Measurements from ENCODE around the gene GRIP1. TPM values are rescaled to one million over a fixed set of nuclear protein-coding genes. Genes with fewer than 3 reads are reported as not detected.

GRIP1 gene
- total RNA-seq, 1 experiment from 2014 or later, result 22.5 TPM

GRCh38 chr12:66428870-66429269 is 250.0 kb downstream of the GRIP1 start (continued):
- TF ChIP-seq E2F4 (CRISPR knock-in tag; IDR thresholded peaks at IDR 0.05; ENCODE audit: borderline replicate concordance, low read depth), result no peak

GRCh38 chr12:66428261-66428660 is 250.6 kb downstream of the GRIP1 start:
- Mint-ChIP-seq H3K4me1 (peaks cover 44% of the 10 kb centered on the region), H3K4me3 (no peak overlapping the region), H3K27me3 (ENCODE audit: low read depth) (peaks cover 2% of the 10 kb centered on the region; the same call in 1 of the 2 replicates), H3K27ac (peak overlapping the region; percentile 6; the same call in 1 of the 2 replicates), H3K9me3 (peaks cover 15% of the 10 kb centered on the region), H3K36me3 (peaks cover 21% of the 10 kb centered on the region)
- no peak for DNase-seq (ENCODE audit: low spot score)
- ATAC-seq, result no peak
- POLR2A ChIA-PET, result no interaction called here
- CTCF ChIA-PET, result interaction anchor here (0.8 kb wide), 1 partner anchor 264 kb away, joined by 3 read pairs; no protein-coding TSS in a partner anchor
- TF ChIP-seq CTCF (IDR thresholded peaks at IDR 0.05) (no peak), AR (CRISPR knock-in tag; IDR thresholded peaks at IDR 0.05) (no peak), TEAD4 (CRISPR knock-in tag; IDR thresholded peaks at IDR 0.05) (no peak), ZBTB43 (CRISPR knock-in tag; IDR thresholded peaks at IDR 0.05) (no peak), CDX4 (CRISPR knock-in tag; IDR thresholded peaks at IDR 0.05; ENCODE audit: borderline replicate concordance) (no peak), PRRX2 (CRISPR knock-in tag; IDR thresholded peaks at IDR 0.05) (no peak), USF2 (CRISPR knock-in tag; IDR thresholded peaks at IDR 0.05) (no peak)

- peaks cover 2% of the 10 kb centered on the region; the same call in 1 of the 2 replicates for H3K27me3 Mint-ChIP-seq (ENCODE audit: low read depth)
Measured at GRCh38 chr12:66426696-66427095, 252.2 kb downstream of the GRIP1 start.

More at GRCh38 chr12:66426696-66427095, 252.2 kb downstream of the GRIP1 start:
- H3K9me3 Mint-ChIP-seq, result peaks cover 15% of the 10 kb centered on the region
- ChIA-PET POLR2A (interaction anchor here (0.6 kb wide), 1 partner anchor 634 kb away, joined by 4 read pairs; no protein-coding TSS in a partner anchor), CTCF (interaction anchor here (0.7 to 1.1 kb wide), 2 partner anchors 13 to 74 kb away, joined by 3 to 6 read pairs; no protein-coding TSS in a partner anchor)
- no peak for TF ChIP-seq ERG (CRISPR knock-in tag; IDR thresholded peaks at IDR 0.05)
- TF ChIP-seq TEAD1 (CRISPR knock-in tag; IDR thresholded peaks at IDR 0.05), result no peak
- no peak for TF ChIP-seq CBFB (CRISPR knock-in tag; IDR thresholded peaks at IDR 0.05; ENCODE audit: low read depth)
- no peak for TF ChIP-seq NFYB (CRISPR knock-in tag; conservative IDR thresholded peaks at IDR 0.05; ENCODE audit: low read depth)
- no peak for TF ChIP-seq ZNF512 (CRISPR knock-in tag; IDR thresholded peaks at IDR 0.05; ENCODE audit: borderline replicate concordance)
- TF ChIP-seq ATF1 (CRISPR knock-in tag; IDR thresholded peaks at IDR 0.05), result no peak
- no peak for TF ChIP-seq ZNF281 (CRISPR knock-in tag; IDR thresholded peaks at IDR 0.05)
- peaks cover 21% of the 10 kb centered on the region for H3K36me3 Mint-ChIP-seq
- peaks cover 42% of the 10 kb centered on the region for H3K4me1 Mint-ChIP-seq
- H3K27ac Mint-ChIP-seq, result peak overlapping the region; percentile 94
- ATAC-seq (peak; percentile 66), DNase-seq (ENCODE audit: low spot score) (no peak)
- H3K4me3 Mint-ChIP-seq, result no peak overlapping the region

Measured in WTC11 (cell line).